Psoas muscle (tissue), 8 donors: ENCODE measurements around the gene ITSN1. TPM values are rescaled to one million over a fixed set of nuclear protein-coding genes. Genes with fewer than 3 reads are reported as not detected.

Experiments used
- ATAC-seq, 4 donors: fragments of 200-7000 bp; cut with Tn5 transposase; one replicate each; pipeline ENCODE4 v1.9.1; 2020; ENCODE audit warnings: moderate library complexity in 3 of 4, mild to moderate bottlenecking in 2 of 4
- DNase-seq, 2 donors: peaks; one replicate each; pipeline ENCODE4 v3.0.0-alpha.2; 2020
- H3K27ac ChIP-seq: fragments of 200-600 bp; one replicate; pipeline ENCODE4 v1.8.0; 2022
- H3K27me3 ChIP-seq, 3 donors: fragments of 200-600 bp in 1 of 3; one replicate each; pipeline versions ENCODE4 v1.6.1 to v1.8.0; 2013 to 2022; ENCODE audit warnings: low read length in 2 of 3, mild to moderate bottlenecking in 2 of 3, moderate library complexity in 1 of 3; ENCODE audit not compliant: insufficient read depth in 3 of 3
- H3K36me3 ChIP-seq, 2 donors: fragments of 200-600 bp in 1 of 2; one replicate each; pipeline versions ENCODE4 v1.6.1 to v1.8.0; 2013 to 2022; ENCODE audit warnings: low read depth in 1 of 2, mild to moderate bottlenecking in 1 of 2, moderate library complexity in 1 of 2; ENCODE audit not compliant: insufficient read depth in 1 of 2
- H3K4me1 ChIP-seq: fragments of 200-600 bp; one replicate; pipeline ENCODE4 v1.8.0; 2022
- H3K4me3 ChIP-seq: fragments of 200-600 bp; one replicate; pipeline ENCODE4 v1.8.0; 2022; ENCODE audit warnings: mild to moderate bottlenecking
- H3K9me3 ChIP-seq: fragments of 200-600 bp; one replicate; pipeline ENCODE4 v1.8.0; 2022
- CTCF ChIP-seq: fragments of 200-600 bp; IDR thresholded peaks from one replicate; pipeline ENCODE4 v1.8.0; 2022; ENCODE audit warnings: antibody characterized with exemption
- WGBS, 3 donors: extraction: QIAGEN DNeasy Blood & Tissue Kit; methylation state at CpG; one replicate each; pipeline versions ENCODE4 v1.1.6 to v1.1.7; 2013; 5-methylcytosine and 5-hydroxymethylcytosine counted together
- intact Hi-C, 2 donors: fragments of 100-400 bp; cut with DNase I; formaldehyde crosslinking; loops; one replicate each; pipeline versions ENCODE4 v1.11.0 to v1.14.2; 2022
- polyA plus RNA-seq, 3 donors: library from polyadenylated mRNA; stranded (reverse); fragments of 200-250 nt; gene quantifications; one replicate each; pipeline ENCODE4 v1.2.3, GENCODE V29; 2013
- total RNA-seq, 4 donors: library from RNA; stranded (reverse); fragmentation: NEBNext Ultra II Directional in 2 of 4; extraction: Animal tissue kit (Norgen Biotek cat#: 25700) in 2 of 4; gene quantifications; one replicate each; pipeline versions ENCODE4 v1.2.1 to v1.2.4, GENCODE V29; 2021 to 2023
- donor health status: healthy with polysubstance abuse.
- donor health status: DM: no; HTN: no; CAD: no; lungs with moderate emphysema.
- donor health status: Bipolar disorder and iron deficiency.
- donor health status: healthy.
- donor health status: DM: yes; HTN: yes; CAD: no.
- donor health status: DM: no; HTN: no; CAD: no.
- donor health status: DM: no; HTN: no; CAD: no.
- donor health status: DM: yes; HTN: yes; CAD: no.

Gene ITSN1
- total and polyA plus RNA-seq, 7 donors = 9.3 to 43.8 (median 22.4) TPM

DNA sequence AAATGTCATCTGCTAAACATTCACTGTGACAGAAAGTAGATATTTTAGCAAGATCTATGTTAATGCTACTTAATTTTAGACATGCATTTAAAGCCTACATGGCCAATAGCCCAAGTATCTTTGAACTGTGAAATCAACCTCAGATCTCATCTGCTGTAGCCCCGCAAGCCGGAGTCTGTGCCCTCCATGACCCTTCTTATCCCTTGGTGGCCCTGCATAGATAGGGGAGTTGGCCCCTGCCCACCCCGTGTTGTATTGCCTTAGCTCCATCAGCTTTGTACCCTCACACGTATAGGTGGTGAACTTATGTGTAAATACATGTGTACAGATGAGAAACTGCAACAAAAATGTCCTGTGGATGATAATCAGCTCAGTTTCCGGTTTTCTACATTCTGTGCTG is 254.8 kb downstream of the ITSN1 start:
- intact Hi-C loops = loop anchor here in 1 of 2 donors (5.0 kb wide), 1 partner anchor 70 kb away; no protein-coding TSS in a partner anchor
- Histone ChIP-seq H3K27me3 (no peaks in the 10 kb centered on the region), H3K4me3 (no peak overlapping the region), H3K4me1 (peaks cover 11% of the 10 kb centered on the region), H3K27ac (no peak overlapping the region), H3K9me3 (no peaks in the 10 kb centered on the region), H3K36me3 (peaks cover 0 to 33% of the 10 kb centered on the region in 2 donors)
- no peak for DNase-seq
- no peak for TF ChIP-seq CTCF
- no peak for ATAC-seq
- 82 to 84% (median 83%) methylated on average over 5 of the region's 5 CpGs for WGBS, 3 donors

GRCh38 chr21:33897739-33898138 is 255.4 kb downstream of the ITSN1 start:
- DNase-seq = no peak
- Histone ChIP-seq H3K9me3 (no peaks in the 10 kb centered on the region), H3K36me3 (peaks cover 2 to 39% of the 10 kb centered on the region in 2 donors), H3K27ac (no peak overlapping the region), H3K4me3 (no peak overlapping the region), H3K4me1 (peaks cover 17% of the 10 kb centered on the region), H3K27me3 (no peaks in the 10 kb centered on the region)
- no peak for TF ChIP-seq CTCF
- 91 to 94% (median 93%) methylated on average over 3 of the region's 3 CpGs for WGBS, 3 donors
- ATAC-seq = no peak
- intact Hi-C loops = loop anchor here in 1 of 2 donors (5.0 kb wide), 1 partner anchor 70 kb away; no protein-coding TSS in a partner anchor

DNA sequence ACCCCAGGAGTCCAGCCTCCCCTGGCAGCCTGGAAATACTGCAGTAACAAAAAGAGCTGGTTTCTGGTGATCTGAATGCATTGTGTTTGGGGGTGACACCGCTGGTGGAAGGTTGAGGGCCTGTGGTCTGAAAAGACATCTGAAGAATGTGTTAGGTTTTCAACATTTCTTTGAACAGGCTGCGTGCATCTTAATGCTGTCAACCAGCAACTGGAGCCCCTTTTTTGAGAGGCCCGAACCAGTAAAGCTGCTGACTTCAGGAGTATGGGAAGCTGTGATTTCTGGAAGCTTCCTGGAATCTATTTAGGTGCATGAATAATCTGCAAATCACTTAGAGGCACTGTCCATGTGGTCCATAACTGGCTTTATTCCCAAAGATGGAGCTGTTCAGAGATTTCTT is 256.3 kb downstream of the ITSN1 start:
- Histone ChIP-seq H3K36me3 (peaks cover 2 to 48% of the 10 kb centered on the region in 2 donors), H3K27ac (no peak overlapping the region), H3K4me3 (no peak overlapping the region), H3K27me3 (no peaks in the 10 kb centered on the region), H3K4me1 (peaks cover 17% of the 10 kb centered on the region), H3K9me3 (no peaks in the 10 kb centered on the region)
- intact Hi-C loops = loop anchor here in 1 of 2 donors (5.0 kb wide), 1 partner anchor 71 kb away; no protein-coding TSS in a partner anchor
- TF ChIP-seq CTCF = no peak
- no peak for DNase-seq
- WGBS, 3 donors = 85 to 90% (median 89%) methylated on average over 3 of the region's 3 CpGs
- ATAC-seq = no peak

DNA sequence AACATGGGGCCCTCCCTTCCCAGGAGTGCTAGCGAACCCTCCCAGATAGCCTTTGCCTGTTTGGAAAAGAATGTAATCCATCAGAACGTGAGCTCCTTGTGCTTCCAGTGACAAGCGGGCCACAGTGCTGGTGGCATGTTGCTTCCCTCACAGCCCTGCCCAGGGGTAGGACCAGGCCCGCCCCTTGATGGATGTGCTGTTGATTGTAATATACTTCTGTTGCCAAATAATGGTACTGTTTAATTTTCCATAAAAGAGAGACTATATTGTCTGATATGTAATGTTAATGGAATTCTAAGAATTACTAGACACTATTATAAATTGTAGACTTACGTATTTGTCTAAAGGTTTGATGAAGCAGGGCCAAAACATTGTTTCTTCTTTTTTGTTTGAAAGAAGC is 256.9 kb downstream of the ITSN1 start:
- Histone ChIP-seq H3K27ac (no peak overlapping the region), H3K4me1 (peaks cover 15% of the 10 kb centered on the region), H3K27me3 (no peaks in the 10 kb centered on the region), H3K4me3 (no peak overlapping the region), H3K36me3 (peaks cover 2 to 54% of the 10 kb centered on the region in 2 donors), H3K9me3 (no peaks in the 10 kb centered on the region)
- intact Hi-C loops = loop anchor here in 1 of 2 donors (5.0 kb wide), 1 partner anchor 72 kb away; no protein-coding TSS in a partner anchor
- 74 to 84% (median 83%) methylated on average over 5 of the region's 5 CpGs for WGBS, 3 donors
- ATAC-seq (no peak), DNase-seq (no peak)
- TF ChIP-seq CTCF = no peak
